ENCODE measurements around the gene POLN. TPM values are rescaled to one million over a fixed set of nuclear protein-coding genes. Genes with fewer than 3 reads are reported as not detected.

The POLN gene
- polyA plus RNA-seq, 2 of the 4 experiments (the other 2 are of a cell fraction), result 2.4 to 2.9 TPM

- FAIRE-seq, result no peak
- no peak overlapping the region for H3K4me2 ChIP-seq
- H3K4me1 ChIP-seq, result no peaks in the 10 kb centered on the region; the same call in 2 of the 3 replicates
- 93% methylated on average over 5 of the region's 7 CpGs for WGBS (ENCODE audit: missing lambda C conversion rate)
- H3K9me3 ChIP-seq, result peaks cover 4% of the 10 kb centered on the region; the same call in 1 of the 3 replicates
- no peak overlapping the region for H3K27ac ChIP-seq
- no peak for TF ChIP-seq ATOH8 (CRISPR knock-in tag; IDR thresholded peaks at IDR 0.05; ENCODE audit: low read depth)
- TF ChIP-seq FOSB (CRISPR knock-in tag; IDR thresholded peaks at IDR 0.05), result no peak
- no peak for TF ChIP-seq SREBF2 (IDR thresholded peaks at IDR 0.05)
- TF ChIP-seq POLR2A (IDR thresholded peaks at IDR 0.05; ENCODE audit: low read length), result no peak
- TF ChIP-seq REST (IDR thresholded peaks at IDR 0.05), result no peak
- no peak for TF ChIP-seq EHMT2 (IDR thresholded peaks at IDR 0.05; ENCODE audit: low read depth)
- no peak for TF ChIP-seq EP300 (IDR thresholded peaks at IDR 0.05)
- TF ChIP-seq NFE2L2 (conservative IDR thresholded peaks at IDR 0.05; ENCODE audit: low read length), result no peak
- no peak for TF ChIP-seq RFX5 (IDR thresholded peaks at IDR 0.05)
- no peak for TF ChIP-seq RARB (CRISPR knock-in tag; IDR thresholded peaks at IDR 0.05)
- TF ChIP-seq CHD2 (IDR thresholded peaks at IDR 0.05; ENCODE audit: low read length, partially characterized antibody), result no peak
- TF ChIP-seq NPAS2 (CRISPR knock-in tag; IDR thresholded peaks at IDR 0.05; ENCODE audit: borderline replicate concordance), result no peak
- TF ChIP-seq HES2 (IDR thresholded peaks at IDR 0.05), result no peak
- no peak for TF ChIP-seq CTCF (IDR thresholded peaks at IDR 0.05)
- ATAC-seq, result no peak
- H3K4me3 ChIP-seq, result no peak overlapping the region
- POLR2A ChIA-PET, result no interaction called here
- CTCF ChIA-PET, result interaction anchor here (1.4 kb wide), 1 partner anchor 13 kb away, joined by 3 read pairs; no protein-coding TSS in a partner anchor
- no peak for DNase-seq (ENCODE audit: low read depth in 1 of 2, low spot score in 1 of 2)
Measured at GRCh38 chr4:2049381-2049780, 192.5 kb downstream of the POLN start.

- FAIRE-seq (no peak), DNase-seq (ENCODE audit: low read depth in 1 of 2, low spot score in 1 of 2) (no peak), ATAC-seq (no peak)
- POLR2A ChIA-PET, result no interaction called here
- H3K4me2 ChIP-seq, result no peak overlapping the region
- H3K4me3 ChIP-seq, result no peak overlapping the region
- no peaks in the 10 kb centered on the region; the same call in 2 of the 3 replicates for H3K4me1 ChIP-seq
- H3K9me3 ChIP-seq, result peaks cover 4% of the 10 kb centered on the region; the same call in 1 of the 3 replicates
- H3K27ac ChIP-seq, result 0 out of 6 replicates have a peak overlapping the region, but pooled peaks of 1 of the 2 experiments have one; percentile 13
- CTCF ChIA-PET, result interaction anchor here (1.4 kb wide), 1 partner anchor 14 kb away, joined by 3 read pairs; no protein-coding TSS in a partner anchor
- WGBS (ENCODE audit: missing lambda C conversion rate), result 65% methylated on average over 8 of the region's 8 CpGs
- TF ChIP-seq E2F6 (IDR thresholded peaks at IDR 0.05; ENCODE audit: borderline replicate concordance, low read depth), result no peak
- no peak for TF ChIP-seq FOXS1 (CRISPR knock-in tag; IDR thresholded peaks at IDR 0.05)
- TF ChIP-seq JUN (IDR thresholded peaks at IDR 0.05), result no peak
- TF ChIP-seq SMC3 (IDR thresholded peaks at IDR 0.05), result no peak
- TF ChIP-seq TP53 (CRISPR knock-in tag; IDR thresholded peaks at IDR 0.05), result no peak
- TF ChIP-seq CHD4 (IDR thresholded peaks at IDR 0.05; ENCODE audit: borderline replicate concordance), result no peak
- no peak for TF ChIP-seq HDAC2 (IDR thresholded peaks at IDR 0.05)
- no peak for TF ChIP-seq BCL3 (IDR thresholded peaks at IDR 0.05)
- no peak for TF ChIP-seq ZC3H11A (IDR thresholded peaks at IDR 0.05)
- TF ChIP-seq CBX8 (IDR thresholded peaks at IDR 0.05), result no peak
- no peak for TF ChIP-seq EHF (CRISPR knock-in tag; IDR thresholded peaks at IDR 0.05)
- TF ChIP-seq MAX (IDR thresholded peaks at IDR 0.05), result no peak
- no peak for TF ChIP-seq REST (IDR thresholded peaks at IDR 0.05)
- no peak for TF ChIP-seq ESRRA (IDR thresholded peaks at IDR 0.05; ENCODE audit: borderline replicate concordance, low read length)
- no peak for TF ChIP-seq NFE2L2 (conservative IDR thresholded peaks at IDR 0.05; ENCODE audit: low read length)
Measured at GRCh38 chr4:2048831-2049230, 193.1 kb downstream of the POLN start.
